HL-60/S4 (cell line): ENCODE results near the gene ARSG.
"Not testable (repeated sequence)": the region's sequence is repeated elsewhere in the genome, so short reads cannot be mapped to it uniquely, and the experiment has no call there.

Experiments
- in situ Hi-C: fragments of 300-500 bp; cut with MboI; formaldehyde crosslinking; loops from 2 replicates; pipeline ENCODE4 v1.14.3; 2022; ENCODE audit warnings: low sequenced_read_pairs

ARSG gene

DNA sequence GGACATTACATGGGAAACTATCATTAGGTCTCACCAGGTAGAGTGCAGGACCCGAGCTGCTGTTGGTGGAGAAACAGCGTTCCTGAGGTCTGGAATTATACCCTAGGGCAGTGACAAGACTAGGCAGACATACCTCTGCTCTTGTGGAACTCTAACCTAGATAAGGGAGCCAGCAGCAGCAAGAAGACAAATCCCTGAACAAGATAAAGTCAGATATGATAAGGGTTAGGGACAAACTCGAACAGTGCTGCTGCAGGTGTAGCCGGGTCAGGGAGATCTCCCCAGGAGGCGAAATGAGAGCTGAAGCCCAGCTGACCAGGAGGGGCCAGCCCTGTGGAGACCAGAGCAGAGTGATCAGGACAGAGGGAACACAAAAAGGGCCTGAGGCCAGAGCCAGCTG, 34.7 kb downstream of the ARSG start:
- in situ Hi-C loops, result no loop called here

DNA sequence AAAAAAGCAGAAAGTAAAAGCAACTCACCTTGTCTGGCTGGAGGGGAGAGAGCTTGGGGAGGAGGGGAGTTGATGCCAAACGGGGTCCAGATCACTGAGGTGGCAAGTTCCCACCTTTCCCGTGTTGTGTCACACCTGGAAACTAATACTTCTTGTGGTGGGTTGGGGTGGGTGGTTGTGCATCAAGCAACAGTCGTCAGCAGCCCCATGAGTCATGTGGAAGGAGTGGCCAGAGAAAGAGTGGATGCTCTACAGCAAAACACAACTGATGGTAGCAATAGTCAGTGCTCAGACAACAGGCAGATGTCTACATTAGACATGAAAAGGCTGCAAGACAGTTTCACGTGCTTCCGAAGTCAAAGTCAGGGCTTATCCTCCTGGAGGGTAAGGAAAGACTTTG, 35.4 kb downstream of the ARSG start:
- in situ Hi-C loops, result no loop called here

DNA sequence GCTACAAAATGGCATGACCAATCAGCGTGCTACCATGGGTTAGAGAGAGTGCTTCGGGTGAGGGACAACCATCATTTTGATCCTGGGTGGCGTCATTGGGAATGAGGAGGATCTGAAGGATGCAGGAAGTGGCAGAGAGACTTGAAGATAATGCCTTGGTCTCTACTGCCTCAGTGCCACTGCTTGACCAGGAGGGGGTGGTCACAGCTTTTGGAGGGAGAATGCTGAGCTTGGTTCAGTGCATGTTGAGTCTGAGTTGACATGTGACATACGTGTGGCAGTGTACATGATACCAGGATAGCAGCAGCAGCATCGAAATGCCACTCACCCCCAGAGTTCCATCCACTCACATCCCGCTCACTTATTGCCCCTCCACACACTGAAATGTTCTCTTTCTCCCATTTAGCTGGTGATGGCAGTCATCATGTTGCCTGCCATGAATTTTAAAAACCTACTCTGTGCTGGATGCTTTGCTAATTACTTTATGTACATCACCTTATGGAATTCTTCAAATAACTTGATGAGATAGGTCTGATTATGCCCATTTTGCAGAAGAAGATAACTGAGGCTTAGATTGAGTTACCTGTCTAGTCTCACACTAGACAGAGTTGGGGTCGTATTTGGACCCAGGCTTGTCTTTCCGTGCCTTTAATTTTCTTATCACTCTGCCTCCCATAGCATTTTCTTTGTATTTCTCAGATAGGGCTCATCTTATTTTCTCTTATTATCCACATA, 36.7 kb downstream of the ARSG start:
- in situ Hi-C loops, result no loop called here

DNA sequence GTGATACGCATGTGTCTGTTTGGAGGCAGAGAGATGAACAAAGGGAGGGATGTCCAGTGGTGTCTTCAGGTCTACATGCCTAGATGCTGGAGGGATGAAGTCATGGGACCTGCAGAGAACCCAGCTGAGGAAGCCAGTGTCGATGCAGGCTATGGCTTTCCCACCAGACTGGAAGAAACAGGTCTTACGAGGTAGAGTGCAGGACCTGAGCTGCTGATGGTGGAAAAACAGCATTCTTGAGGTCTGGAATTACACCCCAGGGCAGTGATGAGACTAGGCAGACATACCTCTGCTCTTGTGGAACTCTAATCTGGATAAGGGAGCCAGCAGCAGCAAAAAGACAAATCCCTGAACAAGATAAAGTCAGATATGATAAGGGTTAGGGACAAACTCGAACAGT, 37.4 kb downstream of the ARSG start:
- in situ Hi-C loops, result no loop called here

DNA sequence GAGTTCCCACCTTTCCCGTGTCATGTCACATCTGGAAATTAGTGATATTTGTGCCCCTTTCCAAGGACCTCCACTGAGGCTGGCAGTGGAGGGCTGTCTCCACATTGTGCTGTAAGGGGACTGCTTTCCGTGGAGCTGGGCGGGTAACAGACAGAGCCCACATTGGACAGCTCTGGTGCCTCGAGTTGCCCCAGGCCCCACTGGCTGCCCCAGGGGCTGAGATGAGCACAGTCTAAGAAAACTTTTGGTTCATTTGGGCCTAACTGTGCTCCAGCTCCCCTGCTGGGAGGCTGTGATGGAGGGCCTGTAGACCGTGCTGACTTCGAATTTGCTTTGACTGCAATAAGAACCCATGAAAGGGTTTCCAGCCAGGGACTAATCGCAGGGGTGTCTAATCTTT, 38.0 kb downstream of the ARSG start:
- in situ Hi-C loops, result no loop called here

DNA sequence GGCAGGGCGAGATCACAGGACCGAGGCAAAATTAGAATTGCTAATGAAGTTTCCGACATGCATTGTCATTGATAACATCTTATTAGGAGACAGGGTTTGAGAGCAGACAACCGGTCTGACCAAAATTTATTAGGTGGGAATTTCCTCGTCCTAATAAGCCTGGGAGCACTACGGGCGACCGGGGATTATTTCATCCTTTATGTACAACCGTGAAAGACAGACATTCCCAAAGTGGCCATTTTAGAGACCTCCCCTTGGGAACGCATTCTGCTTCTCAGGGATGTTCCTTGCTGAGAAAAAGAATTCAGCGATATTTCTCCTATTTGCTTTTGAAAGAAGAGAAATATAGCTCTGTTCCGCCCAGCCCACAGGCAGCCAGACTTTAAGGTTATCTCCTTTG, 40.6 kb downstream of the ARSG start:
- in situ Hi-C loops, result not testable (repeated sequence)

DNA sequence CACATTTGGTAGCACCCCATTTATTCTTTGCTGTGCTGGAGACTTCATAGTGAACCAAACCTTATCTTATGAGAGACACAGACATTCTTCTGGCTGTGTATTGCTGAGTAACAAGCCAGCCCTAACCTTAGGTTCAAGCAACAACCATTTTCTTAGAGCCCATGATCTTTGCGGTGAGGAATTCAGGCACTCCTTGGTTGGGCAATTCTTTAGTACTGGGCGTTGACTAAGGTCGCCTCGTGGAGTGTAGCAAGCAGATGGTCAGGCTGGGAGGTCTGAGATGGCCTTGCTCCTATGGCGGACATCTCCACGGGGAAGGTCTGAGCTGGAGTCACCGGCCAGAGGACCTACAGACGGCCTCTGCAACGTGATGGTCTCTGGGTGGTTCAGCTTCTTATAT, 43.1 kb downstream of the ARSG start:
- in situ Hi-C loops, result no loop called here

DNA sequence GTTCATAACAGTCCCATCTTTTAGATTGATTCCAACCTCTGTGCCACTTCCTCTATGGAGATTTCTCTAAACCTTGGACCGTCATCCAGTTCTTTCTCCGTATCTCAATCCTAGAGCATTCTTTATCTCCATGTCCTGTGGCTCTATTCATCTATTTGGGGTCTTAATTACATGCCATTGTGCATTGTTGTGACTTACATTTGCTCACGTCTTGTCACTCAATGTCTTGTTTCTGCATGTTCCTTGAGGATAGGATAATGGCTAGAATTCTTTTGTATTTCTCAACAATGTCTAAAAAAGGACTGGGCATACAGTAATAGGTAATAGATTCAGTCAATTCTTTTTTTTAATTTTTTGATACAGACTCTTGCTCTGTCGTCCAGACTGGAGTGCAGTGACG, 50.2 kb downstream of the ARSG start:
- in situ Hi-C loops, result no loop called here

DNA sequence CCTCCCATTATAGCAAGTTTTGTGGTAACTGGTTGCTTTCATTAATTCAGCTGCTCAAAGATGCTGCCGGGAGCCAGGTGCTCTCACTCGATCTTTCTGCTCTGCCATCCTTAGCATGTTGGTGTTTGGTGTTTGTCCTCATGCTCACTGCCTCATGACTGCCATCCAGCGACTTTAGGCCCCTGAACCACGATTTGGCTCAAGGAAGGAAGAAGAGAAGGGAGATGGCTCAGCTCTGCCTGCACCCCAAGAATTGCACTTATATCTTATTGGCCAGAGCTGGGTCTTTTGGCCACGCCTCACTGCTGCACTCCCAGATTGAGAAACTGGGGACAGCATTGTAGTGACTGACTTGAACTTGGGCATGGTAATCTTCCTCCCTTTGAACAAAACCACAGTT, 52.7 kb downstream of the ARSG start:
- in situ Hi-C loops, result no loop called here

DNA sequence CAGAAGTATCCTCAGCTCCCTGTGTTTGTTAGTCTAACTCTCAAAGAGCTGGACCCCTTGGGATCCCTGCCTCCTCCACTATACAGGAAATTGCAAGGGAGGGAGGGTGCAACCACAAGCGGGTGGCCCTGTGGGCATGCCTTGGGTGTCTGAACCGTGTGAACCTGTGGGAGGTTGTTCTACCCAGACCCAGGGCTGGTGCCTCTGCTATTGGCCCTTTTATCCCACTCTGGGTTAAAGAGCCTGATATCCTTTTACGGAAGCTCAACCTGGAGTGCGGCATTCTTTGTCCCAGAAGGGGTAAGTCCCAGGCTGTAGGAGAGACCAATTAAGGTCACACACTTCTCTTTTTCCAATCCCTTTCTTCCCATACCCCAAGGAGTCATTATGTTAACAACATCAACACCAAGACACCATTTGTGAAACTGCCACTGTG, 53.4 kb downstream of the ARSG start:
- in situ Hi-C loops, result no loop called here

DNA sequence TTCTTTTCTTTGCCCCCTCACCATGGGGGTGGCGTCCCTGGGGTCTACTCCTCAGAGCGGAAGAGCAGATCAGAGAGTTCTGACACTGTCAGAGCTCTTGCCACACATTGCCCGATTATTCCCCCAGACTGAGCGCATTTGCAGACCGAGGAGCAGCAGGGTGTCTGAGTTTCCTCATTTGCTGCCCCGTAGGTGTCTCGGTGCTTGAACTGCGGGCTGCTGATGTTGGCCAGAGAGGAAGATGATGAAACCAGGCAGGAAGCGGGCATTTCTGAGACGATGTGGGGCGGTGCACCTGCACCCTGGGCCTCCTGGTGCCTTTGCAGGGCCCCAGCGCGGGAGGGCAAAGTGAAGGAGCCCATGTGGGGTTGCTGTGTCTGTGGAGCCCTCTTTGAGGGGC, 55.2 kb downstream of the ARSG start:
- in situ Hi-C loops, result no loop called here

DNA sequence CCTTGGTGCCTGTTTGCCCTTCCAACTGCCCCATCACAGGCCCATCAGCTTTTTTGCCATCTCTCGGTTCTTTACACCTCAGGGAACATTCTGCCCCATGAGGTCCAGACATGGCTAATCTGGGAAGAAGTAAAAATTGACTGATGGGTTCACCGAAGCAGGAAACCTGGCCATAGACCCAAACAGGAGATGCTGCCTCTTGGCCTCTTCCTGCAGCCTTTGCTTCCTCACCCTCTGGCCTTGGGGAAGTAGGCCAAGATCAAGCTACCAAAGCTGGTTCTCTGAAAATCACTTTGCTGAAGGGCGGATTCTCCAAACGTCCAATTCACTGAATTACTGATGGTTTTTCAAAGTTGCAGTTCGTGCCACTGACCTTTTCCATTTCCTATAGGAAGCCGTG, 56.1 kb downstream of the ARSG start:
- in situ Hi-C loops, result no loop called here

DNA sequence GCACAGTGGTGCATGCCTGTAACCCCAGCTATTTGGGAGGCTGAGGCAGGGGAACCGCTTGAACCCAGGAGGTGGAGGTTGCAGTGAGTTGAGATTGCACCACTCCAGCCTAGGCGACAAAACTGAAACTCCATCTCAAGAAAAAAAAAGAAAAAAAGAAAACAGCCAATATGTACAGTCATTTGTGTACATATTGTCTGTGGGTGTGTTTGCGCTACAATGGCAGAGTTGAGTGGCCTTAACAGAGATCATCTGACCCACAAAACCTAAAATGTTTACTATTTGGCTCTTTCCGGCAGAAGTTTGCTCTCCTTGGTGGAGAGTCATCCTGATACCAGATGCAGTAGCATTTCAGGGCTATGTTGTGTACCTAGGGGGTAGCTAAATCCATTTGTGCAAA, 57.9 kb downstream of the ARSG start:
- in situ Hi-C loops, result no loop called here

DNA sequence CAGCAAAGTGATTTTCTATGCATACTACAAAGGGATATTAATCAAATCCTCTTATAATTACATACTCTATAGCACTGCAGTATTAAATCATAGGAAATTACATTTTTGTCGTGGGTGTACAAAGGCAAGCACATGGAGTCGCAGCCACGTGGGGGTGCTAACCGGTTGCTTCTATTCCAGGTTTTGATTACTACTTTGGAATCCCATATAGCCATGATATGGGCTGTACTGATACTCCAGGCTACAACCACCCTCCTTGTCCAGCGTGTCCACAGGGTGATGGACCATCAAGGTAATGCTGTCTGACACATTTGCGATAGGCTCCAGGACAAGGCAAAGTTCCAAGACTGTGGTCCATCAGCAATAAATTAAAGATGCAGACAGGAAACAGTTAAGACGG, 60.1 kb downstream of the ARSG start:
- in situ Hi-C loops, result no loop called here

DNA sequence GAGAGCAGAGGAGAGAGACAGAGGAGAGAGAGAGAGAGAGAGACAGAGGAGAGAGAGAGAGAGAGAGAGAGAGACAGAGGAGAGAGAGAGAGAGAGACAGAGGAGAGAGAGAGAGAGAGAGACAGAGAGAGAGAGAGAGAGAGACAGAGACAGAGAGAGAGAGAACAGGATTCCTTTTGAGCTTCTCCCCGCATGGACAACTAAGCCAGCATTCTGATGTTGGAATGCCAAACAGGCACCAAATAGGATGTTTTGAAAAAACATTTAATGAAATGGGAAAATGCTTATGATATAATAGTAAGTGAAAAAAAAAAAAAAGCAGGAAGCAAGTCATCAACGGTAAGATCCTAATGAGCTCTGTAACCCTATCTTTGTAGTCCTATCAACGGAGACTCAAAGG, 60.7 kb downstream of the ARSG start:
- in situ Hi-C loops, result no loop called here

DNA sequence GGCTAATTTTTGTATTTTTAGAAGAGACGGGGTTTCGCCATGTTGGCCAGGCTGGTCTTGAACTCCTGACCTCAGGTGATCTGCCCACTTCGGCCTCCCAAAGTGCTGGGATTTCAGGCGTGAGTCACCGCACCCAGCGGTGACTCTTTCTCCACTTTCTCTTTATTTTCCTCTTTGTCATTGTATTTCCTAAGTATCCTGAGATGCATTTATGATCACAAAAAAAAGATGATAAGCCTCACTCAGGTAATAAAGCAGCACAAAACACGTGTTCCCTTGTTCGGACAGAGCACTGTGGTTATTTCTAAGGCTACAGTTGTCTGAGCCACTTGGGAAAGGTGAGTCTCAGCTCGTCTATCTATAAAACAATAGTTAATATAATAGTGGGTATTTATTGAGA, 61.4 kb downstream of the ARSG start:
- in situ Hi-C loops, result not testable (repeated sequence)

DNA sequence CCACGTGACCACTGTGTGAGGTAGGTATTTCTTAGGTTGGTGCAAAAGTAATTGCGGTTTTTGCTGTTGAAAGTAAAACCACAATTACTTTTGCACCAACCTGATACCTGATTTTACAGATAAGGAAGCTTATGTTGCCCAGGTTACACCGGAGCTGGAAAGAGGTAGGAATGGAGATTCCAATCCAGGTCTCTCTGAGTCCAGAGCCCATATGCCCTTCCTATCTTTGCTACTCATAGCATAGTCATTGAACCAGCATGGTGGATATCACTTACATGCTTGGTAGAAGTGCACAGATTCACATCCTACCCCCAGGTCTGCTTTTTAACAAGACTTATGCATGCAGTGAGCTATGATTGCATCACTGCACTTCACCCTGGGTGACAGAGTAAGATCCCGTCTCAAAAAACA, 61.8 kb downstream of the ARSG start:
- in situ Hi-C loops, result no loop called here

DNA sequence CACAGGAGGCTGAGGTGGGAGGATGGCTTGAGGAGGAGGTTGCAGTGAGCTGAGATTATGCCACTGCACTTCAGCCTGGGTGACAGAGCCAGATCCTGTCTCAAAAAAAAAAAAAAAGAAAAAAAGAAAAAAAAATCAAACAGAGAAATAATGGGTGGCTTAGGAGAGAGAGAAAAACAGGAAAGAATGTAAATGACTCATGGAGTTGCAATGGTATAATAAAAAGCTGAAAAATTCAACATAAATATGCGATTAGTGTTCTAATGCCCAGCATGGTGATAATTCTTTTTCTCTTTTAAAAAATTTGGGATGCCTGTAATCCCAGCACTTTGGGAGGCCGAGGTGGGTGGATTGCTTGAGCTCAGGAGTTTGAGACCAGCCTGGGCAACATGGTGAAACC, 63.0 kb downstream of the ARSG start:
- in situ Hi-C loops, result not testable (repeated sequence)

DNA sequence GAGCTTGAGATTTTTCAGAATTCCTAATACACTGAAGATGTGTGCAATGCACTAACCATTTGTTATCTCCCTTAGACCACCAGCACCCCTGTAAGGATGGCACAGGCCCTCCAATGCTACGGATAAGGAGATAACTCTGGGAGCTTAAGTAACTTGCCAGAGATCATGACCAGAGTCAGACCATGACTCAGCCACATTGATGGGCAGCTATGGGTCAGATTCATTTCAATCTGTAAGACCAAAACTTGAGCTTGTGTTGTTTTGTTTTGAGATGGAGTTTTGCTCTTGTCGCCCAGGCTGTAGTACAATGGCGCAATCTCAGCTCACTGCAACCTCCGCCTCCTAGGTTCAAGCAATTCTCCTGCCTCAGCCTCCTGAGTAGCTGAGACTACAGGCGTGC, 63.8 kb downstream of the ARSG start:
- in situ Hi-C loops, result not testable (repeated sequence)

DNA sequence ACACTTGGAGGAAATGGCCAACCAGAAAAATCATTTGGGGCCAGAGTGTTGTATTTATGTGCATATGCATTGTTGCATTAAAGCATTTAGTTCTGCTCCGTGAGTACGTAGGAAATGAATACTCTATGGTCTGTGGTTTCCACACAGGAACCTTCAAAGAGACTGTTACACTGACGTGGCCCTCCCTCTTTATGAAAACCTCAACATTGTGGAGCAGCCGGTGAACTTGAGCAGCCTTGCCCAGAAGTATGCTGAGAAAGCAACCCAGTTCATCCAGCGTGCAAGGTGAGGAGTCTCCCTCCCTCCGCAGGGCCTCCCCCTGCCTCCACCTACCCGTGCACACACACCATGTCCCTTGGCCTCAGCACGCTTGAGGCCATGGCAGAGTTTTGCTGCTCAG, 65.2 kb downstream of the ARSG start:
- in situ Hi-C loops, result no loop called here

DNA sequence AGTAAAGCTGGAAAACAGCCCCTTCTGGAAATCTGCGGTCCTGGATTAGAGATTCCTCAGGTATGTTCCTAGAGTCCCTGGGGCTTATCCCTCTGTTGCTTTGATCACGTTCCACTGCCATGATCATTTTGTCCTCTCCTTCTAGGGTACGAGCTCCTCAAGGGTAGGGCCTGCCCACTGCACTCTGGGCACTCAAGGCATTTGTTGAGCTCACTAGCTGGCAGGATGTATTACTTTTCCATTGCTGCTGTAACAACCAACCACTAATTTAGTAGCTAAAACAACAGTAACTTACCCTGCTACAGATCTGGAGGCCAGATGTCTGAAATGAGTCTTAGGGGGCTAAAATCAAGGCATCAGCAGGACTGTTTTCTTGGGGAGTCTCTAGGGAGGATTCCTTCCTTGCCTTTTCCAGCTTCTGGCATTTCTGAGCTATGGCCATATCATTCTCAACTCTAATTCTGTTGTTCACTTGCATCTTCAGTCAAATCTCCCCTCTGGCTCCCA, 65.7 kb downstream of the ARSG start:
- in situ Hi-C loops, result no loop called here

DNA sequence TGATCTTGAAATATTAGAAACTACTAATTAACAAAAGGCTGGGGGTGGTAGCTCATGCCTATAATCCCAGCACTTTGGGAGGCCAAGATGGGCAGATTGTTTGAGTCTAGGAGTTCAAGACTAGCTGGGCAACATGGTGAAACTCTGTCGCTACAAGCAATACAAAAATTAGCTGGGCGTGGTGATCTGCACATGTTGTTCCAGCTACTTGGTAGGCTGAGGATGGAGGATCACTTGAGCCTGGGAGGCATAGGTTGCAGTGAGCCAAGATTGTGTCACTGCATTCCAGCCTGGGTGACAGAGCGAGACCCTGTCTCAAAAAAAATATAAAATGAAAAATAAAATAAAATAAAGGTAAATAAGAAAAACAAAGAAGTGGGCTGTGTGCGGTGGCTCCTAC, 66.6 kb downstream of the ARSG start:
- in situ Hi-C loops, result no loop called here
